K562 (cell line): Measurements from ENCODE around the gene TTC39B. TPM values are rescaled to one million over a fixed set of nuclear protein-coding genes. Genes with fewer than 3 reads are reported as not detected.

ENCODE experiments used
- ATAC-seq: fragments of 200-7000 bp; cut with Tn5 transposase; 3 replicates; pipeline ENCODE4 v1.9.1; 2020; ENCODE audit warnings: moderate library complexity
- BruUV-seq: library from RNA; stranded (reverse); fragments of 400-500 nt; replicated peaks from 2 replicates; lab custom pipeline; 2021; lab: Mats Ljungman, UMichigan
- CTCF ChIA-PET: fragments of 300-600 bp; formaldehyde crosslinking; extraction: SDS; loops from one replicate; lab custom pipeline; 2021; ENCODE audit warnings: low intra/inter-chr PET ratio; lab: Yijun Ruan, JAX
- POLR2A ChIA-PET: fragments of 300-600, 350-650 bp; sonication (Branson Sonifier 250); formaldehyde crosslinking; extraction: SDS; loops from one replicate; lab custom pipeline; 2021; ENCODE audit warnings: antibody characterized with exemption, inconsistent platforms; lab: Yijun Ruan, JAX
- DNase-seq, 4 experiments: peaks; one replicate each; pipeline versions ENCODE4 v3.0.0 to v3.0.0-alpha.2; 2011 to 2018; ENCODE audit warnings: low spot score in 3 of 4, mixed read lengths in 3 of 4; ENCODE audit errors: extremely low read depth in 1 of 4
- FAIRE-seq: peaks from 2 replicates; lab custom pipeline; 2011; peaks lifted over from hg19 to GRCh38; lab: Jason Lieb, UNC
- H2AFZ ChIP-seq: 2 replicates; pipeline ENCODE4 v1.6.0; 2011; ENCODE audit warnings: low read depth, low read length, control low read depth, inconsistent platforms
- H3K27ac ChIP-seq: fragments of 200-600 bp; 3 replicates; pipeline ENCODE4 v1.8.0; 2011; ENCODE audit warnings: low read depth, mild to moderate bottlenecking, control low read depth, inconsistent platforms, low read length, moderate library complexity, mixed read lengths; ENCODE audit errors: extremely low read depth
- H3K27me3 ChIP-seq, 2 experiments: fragments of 300-600 bp in 1 of 2; 2 replicates in 1 of 2; 3 replicates in 1 of 2; pipeline versions ENCODE4 v1.6.0 to v1.8.0; 2011; ENCODE audit warnings: inconsistent platforms in 2 of 2, low read length in 2 of 2, mild to moderate bottlenecking in 1 of 2, mixed read lengths in 1 of 2, moderate library complexity in 1 of 2; ENCODE audit not compliant: control insufficient read depth in 2 of 2, insufficient read depth in 2 of 2
- H3K36me3 ChIP-seq: fragments of 300-600 bp; 3 replicates; pipeline ENCODE4 v1.8.0; 2011; ENCODE audit warnings: mild to moderate bottlenecking, low read length, inconsistent platforms; ENCODE audit not compliant: control insufficient read depth, insufficient read depth
- H3K4me1 ChIP-seq, 2 experiments: fragments of 200-600 bp in 1 of 2; replicated peaks in 1 of 2; 2 replicates in 1 of 2; 3 replicates in 1 of 2; pipeline versions ENCODE4 v1.5.1 to v1.8.0; 2011; ENCODE audit warnings: inconsistent platforms in 2 of 2, low read length in 2 of 2, mild to moderate bottlenecking in 1 of 2, mixed read lengths in 1 of 2, moderate library complexity in 1 of 2; ENCODE audit not compliant: control insufficient read depth in 2 of 2, insufficient read depth in 2 of 2
- H3K4me2 ChIP-seq: 2 replicates; pipeline ENCODE4 v1.6.1; 2011; ENCODE audit warnings: low read length, control low read depth, inconsistent platforms, mixed read lengths; ENCODE audit not compliant: insufficient read depth
- H3K4me3 ChIP-seq: fragments of 200-600 bp; sonication (generic), shearing (Covaris generic); 2 replicates; pipeline ENCODE4 v1.5.1; 2016; ENCODE audit warnings: control low read depth, inconsistent platforms
- H3K79me2 ChIP-seq: fragments of 200-600 bp; 3 replicates; pipeline ENCODE4 v1.8.0; 2011; ENCODE audit warnings: low read length, inconsistent platforms; ENCODE audit not compliant: control insufficient read depth, insufficient read depth
- H3K9ac ChIP-seq, 2 experiments: 2 replicates each; pipeline versions ENCODE4 v1.6.0 to v1.6.1; 2011; ENCODE audit warnings: low read depth in 2 of 2, low read length in 2 of 2, control low read depth in 1 of 2, inconsistent platforms in 1 of 2, mild to moderate bottlenecking in 1 of 2, mixed read lengths in 1 of 2; ENCODE audit not compliant: insufficient read depth in 1 of 2
- H3K9me1 ChIP-seq: one replicate; pipeline ENCODE4 v1.6.0; 2011; ENCODE audit warnings: inconsistent platforms, mild to moderate bottlenecking, low read length, moderate library complexity; ENCODE audit not compliant: control insufficient read depth, insufficient read depth
- H3K9me3 ChIP-seq: replicated peaks from 2 replicates; pipeline ENCODE4 v1.5.1; 2011; ENCODE audit warnings: low read depth, low read length, inconsistent platforms; ENCODE audit not compliant: control insufficient read depth, insufficient read depth
- H4K20me1 ChIP-seq: replicated peaks from 2 replicates; pipeline ENCODE4 v1.6.1; 2011; ENCODE audit warnings: low read length, inconsistent platforms, mixed read lengths; ENCODE audit not compliant: control insufficient read depth, insufficient read depth
- CBX2 ChIP-seq: fragments of 200-600 bp; sonication (generic); IDR thresholded peaks from one replicate; pipeline ENCODE4 v1.6.1; 2012; ENCODE audit warnings: mild to moderate bottlenecking, low read length, inconsistent platforms; ENCODE audit not compliant: insufficient read depth, poor library complexity, severe bottlenecking
- CEBPB ChIP-seq: fragments of 450-650 bp; IDR thresholded peaks from 2 replicates; pipeline ENCODE4 v1.6.1; 2016; ENCODE audit warnings: missing genetic modification characterization, missing compliant biosample characterization
- CHD4 ChIP-seq: fragments of 200-600 bp; sonication (generic); IDR thresholded peaks from 3 replicates; pipeline ENCODE4 v1.6.1; 2012; ENCODE audit warnings: low read depth, mild to moderate bottlenecking, mixed read lengths, low read length, inconsistent platforms; ENCODE audit not compliant: insufficient read depth, insufficient replicate concordance, poor library complexity, severe bottlenecking
- JUN ChIP-seq, 2 experiments: sonication (generic) in 1 of 2; formaldehyde crosslinking in 1 of 2; IDR thresholded peaks; 2 replicates each; pipeline versions ENCODE4 v1.6.1 to v1.8.0; 2012 to 2022; ENCODE audit warnings: borderline replicate concordance in 2 of 2, mild to moderate bottlenecking in 2 of 2, improper control_type of control experiment in 1 of 2, low read depth in 1 of 2, low read length in 1 of 2, missing genetic modification reagents in 1 of 2
- KDM1A ChIP-seq, 2 experiments: fragments of 450-650 bp; IDR thresholded peaks; 2 replicates each; pipeline ENCODE4 v1.6.1; 2016; ENCODE audit warnings: mild to moderate bottlenecking in 2 of 2
- MTA3 ChIP-seq: fragments of 450-650 bp; formaldehyde crosslinking; IDR thresholded peaks from 2 replicates; pipeline ENCODE4 v1.6.1; 2017; ENCODE audit warnings: mild to moderate bottlenecking, borderline replicate concordance
- TCFL5 ChIP-seq: fragments of 250-450 bp; sonication (Bioruptor Pico); conservative IDR thresholded peaks from 2 replicates; pipeline ENCODE4 v1.6.1; 2021; ENCODE audit warnings: mild to moderate bottlenecking, moderate library complexity, matching md5 sums
- U2AF2 ChIP-seq: fragments of 200-400 bp; formaldehyde crosslinking; optimal IDR thresholded peaks from 2 replicates; pipeline ENCODE3; 2017; ENCODE audit warnings: low read depth, mild to moderate bottlenecking, low read length
- ZNF561 ChIP-seq: fragments of 450-650 bp; formaldehyde crosslinking; conservative IDR thresholded peaks from 2 replicates; pipeline ENCODE4 v1.4.0; 2020; ENCODE audit warnings: mild to moderate bottlenecking, moderate library complexity
- ZNF778 ChIP-seq: fragments of 450-650 bp; formaldehyde crosslinking; IDR thresholded peaks from 2 replicates; pipeline ENCODE4 v1.4.0; 2020; ENCODE audit warnings: mild to moderate bottlenecking, moderate library complexity
- ZNF79 ChIP-seq: fragments of 250-450 bp; sonication (Bioruptor Pico); IDR thresholded peaks from 2 replicates; pipeline ENCODE4 v1.4.0; 2020; ENCODE audit warnings: low read depth, mild to moderate bottlenecking, moderate library complexity
- ZZZ3 ChIP-seq: fragments of 450-650 bp; IDR thresholded peaks from 2 replicates; pipeline ENCODE4 v1.6.1; 2016; ENCODE audit warnings: antibody characterized with exemption, mild to moderate bottlenecking, moderate library complexity
- WGBS: fragments of 100-300 bp; shearing (Covaris generic); methylation state at CpG from one replicate; pipeline ENCODE4 v1.1.6; 2016; ENCODE audit warnings: low coverage, mixed read lengths; ENCODE audit not compliant: insufficient coverage; ENCODE audit errors: missing lambda C conversion rate; 5-methylcytosine and 5-hydroxymethylcytosine counted together
- in situ Hi-C: fragments of 300-500 bp; cut with MboI; formaldehyde crosslinking; loops from 4 replicates; pipeline ENCODE4 v1.15.0; 2018; ENCODE audit warnings: inconsistent platforms, mixed read lengths
- intact Hi-C: fragments of 100-400 bp; cut with micrococcal nuclease; formaldehyde crosslinking; loops from 2 replicates; pipeline ENCODE4 v1.14.2; 2022
- polyA plus RNA-seq, 8 experiments: library from polyadenylated mRNA; depleted of rRNA in 4 of 8; stranded (reverse) in 5 of 8; unstranded in 3 of 8; fragments of >200 nt; fragmentation: Nextera tagmentation in 2 of 8; fragmentation: Illumina TruSeq in 1 of 8; extraction: Ambion mirVana in 2 of 8; extraction: Trizol in 1 of 8; gene quantifications; 2 replicates each; pipeline versions ENCODE4 v1.2.1 to v1.2.3, GENCODE V29; 2011 to 2014; ENCODE audit warnings: inconsistent platforms in 1 of 8, missing spikeins in 1 of 8
- total RNA-seq, 7 experiments: library from RNA; depleted of rRNA in 6 of 7; stranded (reverse); fragments of >200 nt in 6 of 7; fragmentation: Illumina TruSeq in 2 of 7; extraction: Trizol in 2 of 7; gene quantifications; 2 replicates each; pipeline versions ENCODE4 v1.2.1 to v1.2.3, GENCODE V29; 2011 to 2021; ENCODE audit warnings: low replicate concordance in 1 of 7
- TF ChIP-seq, protein P1 (sequence below): fragments of 150-350 bp; conservative IDR thresholded peaks from 2 replicates; pipeline ENCODE4 v1.6.1; 2014; ENCODE audit warnings: low read length
- TF ChIP-seq, protein P2 (sequence below), 2 experiments: fragments of 450-650 bp; IDR thresholded peaks; 2 replicates each; pipeline ENCODE4 v1.6.1; 2016
- TF ChIP-seq, protein P3 (sequence below): sonication (generic); formaldehyde crosslinking; IDR thresholded peaks from 2 replicates; pipeline ENCODE4 v1.8.0; 2022; ENCODE audit warnings: missing genetic modification reagents, mild to moderate bottlenecking, borderline replicate concordance

Gene TTC39B
- total and polyA plus RNA-seq, 9 of the 15 experiments (the other 6 are each of a cell fraction or from before 2014, with no cell fraction given) = 0.32 to 1.2 (median 0.95) TPM

DNA sequence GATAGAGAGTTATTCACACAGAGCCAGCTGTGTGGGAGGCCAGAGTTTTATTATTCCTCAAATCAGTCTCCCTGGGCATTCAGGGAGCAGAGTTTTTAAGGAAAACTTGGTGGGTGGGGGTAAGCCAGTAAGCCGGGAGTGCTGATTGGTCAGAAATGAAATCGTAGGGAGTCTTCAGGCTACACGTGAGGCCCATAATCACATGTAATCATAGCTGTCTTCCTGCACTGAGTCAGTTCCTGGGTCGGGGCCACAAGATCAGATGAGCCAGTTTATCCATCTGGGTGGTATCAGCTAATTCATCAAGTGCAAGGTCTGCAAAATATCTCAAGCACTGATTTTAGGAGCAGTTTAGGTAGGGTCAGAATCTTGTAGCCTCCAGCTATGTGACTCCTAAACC lies 10.8 kb upstream of the TTC39B start (continued):
- TF ChIP-seq, protein P1, sequence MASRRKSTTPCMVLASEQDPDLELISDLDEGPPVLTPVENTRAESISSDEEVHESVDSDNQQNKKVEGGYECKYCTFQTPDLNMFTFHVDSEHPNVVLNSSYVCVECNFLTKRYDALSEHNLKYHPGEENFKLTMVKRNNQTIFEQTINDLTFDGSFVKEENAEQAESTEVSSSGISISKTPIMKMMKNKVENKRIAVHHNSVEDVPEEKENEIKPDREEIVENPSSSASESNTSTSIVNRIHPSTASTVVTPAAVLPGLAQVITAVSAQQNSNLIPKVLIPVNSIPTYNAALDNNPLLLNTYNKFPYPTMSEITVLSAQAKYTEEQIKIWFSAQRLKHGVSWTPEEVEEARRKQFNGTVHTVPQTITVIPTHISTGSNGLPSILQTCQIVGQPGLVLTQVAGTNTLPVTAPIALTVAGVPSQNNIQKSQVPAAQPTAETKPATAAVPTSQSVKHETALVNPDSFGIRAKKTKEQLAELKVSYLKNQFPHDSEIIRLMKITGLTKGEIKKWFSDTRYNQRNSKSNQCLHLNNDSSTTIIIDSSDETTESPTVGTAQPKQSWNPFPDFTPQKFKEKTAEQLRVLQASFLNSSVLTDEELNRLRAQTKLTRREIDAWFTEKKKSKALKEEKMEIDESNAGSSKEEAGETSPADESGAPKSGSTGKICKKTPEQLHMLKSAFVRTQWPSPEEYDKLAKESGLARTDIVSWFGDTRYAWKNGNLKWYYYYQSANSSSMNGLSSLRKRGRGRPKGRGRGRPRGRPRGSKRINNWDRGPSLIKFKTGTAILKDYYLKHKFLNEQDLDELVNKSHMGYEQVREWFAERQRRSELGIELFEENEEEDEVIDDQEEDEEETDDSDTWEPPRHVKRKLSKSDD = no peak
- TF ChIP-seq CEBPB (no peak), U2AF2 (no peak), ZNF778 (CRISPR knock-in tag) (no peak)

DNA sequence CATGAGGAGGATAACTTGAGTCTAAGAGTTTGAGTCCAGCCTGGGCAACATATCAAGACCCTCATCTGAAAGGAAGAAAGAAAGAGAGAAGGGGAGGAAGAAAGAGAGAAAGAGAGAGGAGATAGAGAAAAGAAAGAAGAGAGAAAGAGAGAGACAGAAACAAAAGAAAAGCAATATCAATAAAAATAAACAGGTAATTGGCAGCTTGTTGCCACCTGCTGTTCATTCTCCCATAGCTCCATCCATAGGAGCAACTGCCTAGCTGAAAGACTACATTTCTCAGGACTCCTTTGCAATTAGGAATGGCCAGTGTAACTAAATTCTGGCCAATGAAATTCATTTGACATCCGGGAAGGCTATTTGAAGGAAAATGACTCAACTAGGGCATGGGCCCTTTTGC lies 4.6 kb upstream of the TTC39B start:
- H4K20me1 ChIP-seq = no peaks in the 10 kb centered on the region
- H3K9me1 ChIP-seq = no peaks in the 10 kb centered on the region
- ATAC-seq (no peak), DNase-seq (no peak), FAIRE-seq (no peak)
- H3K27me3 ChIP-seq = no peaks in the 10 kb centered on the region
- no peak overlapping the region for H2AFZ ChIP-seq
- no peak overlapping the region for H3K4me2 ChIP-seq
- peaks cover 0 to 11% of the 10 kb centered on the region in 2 experiments; a peak in 2 of 5 replicates for H3K4me1 ChIP-seq
- intact Hi-C loops (no loop called here), in situ Hi-C loops (no loop called here)
- H3K9ac ChIP-seq = no peak overlapping the region
- H3K4me3 ChIP-seq = no peak overlapping the region
- BruUV-seq = no TSS peak
- ChIA-PET POLR2A (no interaction called here), CTCF (no interaction called here)
- H3K9me3 ChIP-seq = no peaks in the 10 kb centered on the region
- H3K79me2 ChIP-seq = no peaks in the 10 kb centered on the region
- no peaks in the 10 kb centered on the region for H3K36me3 ChIP-seq
- no peak overlapping the region for H3K27ac ChIP-seq
- 0% methylated on average over 1 of the region's 1 CpG for WGBS
- TF ChIP-seq ZZZ3 = no peak
- no peak for TF ChIP-seq TCFL5
- no peak for TF ChIP-seq ZNF79 (CRISPR knock-in tag)
- TF ChIP-seq ZNF561 (CRISPR knock-in tag) = no peak
- no peak for TF ChIP-seq KDM1A (IDR thresholded peaks at IDR 0.05)
- TF ChIP-seq, protein P2, sequence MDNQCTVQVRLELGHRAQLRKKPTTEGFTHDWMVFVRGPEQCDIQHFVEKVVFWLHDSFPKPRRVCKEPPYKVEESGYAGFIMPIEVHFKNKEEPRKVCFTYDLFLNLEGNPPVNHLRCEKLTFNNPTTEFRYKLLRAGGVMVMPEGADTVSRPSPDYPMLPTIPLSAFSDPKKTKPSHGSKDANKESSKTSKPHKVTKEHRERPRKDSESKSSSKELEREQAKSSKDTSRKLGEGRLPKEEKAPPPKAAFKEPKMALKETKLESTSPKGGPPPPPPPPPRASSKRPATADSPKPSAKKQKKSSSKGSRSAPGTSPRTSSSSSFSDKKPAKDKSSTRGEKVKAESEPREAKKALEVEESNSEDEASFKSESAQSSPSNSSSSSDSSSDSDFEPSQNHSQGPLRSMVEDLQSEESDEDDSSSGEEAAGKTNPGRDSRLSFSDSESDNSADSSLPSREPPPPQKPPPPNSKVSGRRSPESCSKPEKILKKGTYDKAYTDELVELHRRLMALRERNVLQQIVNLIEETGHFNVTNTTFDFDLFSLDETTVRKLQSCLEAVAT (IDR thresholded peaks at IDR 0.05) = no peak
- TF ChIP-seq CHD4 = no peak
- TF ChIP-seq, protein P3, sequence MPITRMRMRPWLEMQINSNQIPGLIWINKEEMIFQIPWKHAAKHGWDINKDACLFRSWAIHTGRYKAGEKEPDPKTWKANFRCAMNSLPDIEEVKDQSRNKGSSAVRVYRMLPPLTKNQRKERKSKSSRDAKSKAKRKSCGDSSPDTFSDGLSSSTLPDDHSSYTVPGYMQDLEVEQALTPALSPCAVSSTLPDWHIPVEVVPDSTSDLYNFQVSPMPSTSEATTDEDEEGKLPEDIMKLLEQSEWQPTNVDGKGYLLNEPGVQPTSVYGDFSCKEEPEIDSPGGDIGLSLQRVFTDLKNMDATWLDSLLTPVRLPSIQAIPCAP (CRISPR knock-in tag) = no peak
- no peak for TF ChIP-seq JUN (IDR thresholded peaks at IDR 0.05; ENCODE audit: borderline replicate concordance, low read depth, low read length)
- no peak for TF ChIP-seq JUN (CRISPR knock-in tag; IDR thresholded peaks at IDR 0.05; ENCODE audit: borderline replicate concordance)
- TF ChIP-seq MTA3 = no peak
- TF ChIP-seq CBX2 = no peak
